Lower lobe of right lung (tissue), 2 donors: ENCODE data around the gene NBL1. TPM values are rescaled to one million over a fixed set of nuclear protein-coding genes. Genes with fewer than 3 reads are reported as not detected.

Experiments used
- ATAC-seq, 2 donors: fragments of 200-7000 bp; cut with Tn5 transposase; one replicate each; pipeline ENCODE4 v1.9.1; 2020 to 2022; ENCODE audit warnings: mild to moderate bottlenecking in 2 of 2, moderate library complexity in 2 of 2
- DNase-seq: peaks from one replicate; pipeline ENCODE4 v3.0.0-alpha.2; 2020
- H3K27ac ChIP-seq: fragments of 200-600 bp; one replicate; pipeline ENCODE4 v1.8.0; 2022
- H3K27me3 ChIP-seq: fragments of 200-600 bp; one replicate; pipeline ENCODE4 v1.8.0; 2022; ENCODE audit warnings: low read depth
- H3K36me3 ChIP-seq: fragments of 200-600 bp; one replicate; pipeline ENCODE4 v1.8.0; 2022; ENCODE audit warnings: mild to moderate bottlenecking
- H3K4me1 ChIP-seq: fragments of 200-600 bp; one replicate; pipeline ENCODE4 v1.8.0; 2022
- H3K4me3 ChIP-seq: fragments of 200-600 bp; one replicate; pipeline ENCODE4 v1.8.0; 2022; ENCODE audit warnings: mild to moderate bottlenecking
- H3K9me3 ChIP-seq: fragments of 200-600 bp; one replicate; pipeline ENCODE4 v1.8.0; 2022
- intact Hi-C: fragments of 100-400 bp; cut with DNase I; formaldehyde crosslinking; loops from one replicate; pipeline ENCODE4 v1.11.0; 2022
- total RNA-seq: library from RNA; stranded (reverse); fragmentation: NEBNext Ultra II Directional; extraction: Animal tissue kit (Norgen Biotek cat#: 25700); gene quantifications from one replicate; pipeline ENCODE4 v1.2.1, GENCODE V29; 2021
- TF ChIP-seq, protein P1 (sequence below): fragments of 200-600 bp; IDR thresholded peaks from one replicate; pipeline ENCODE4 v1.8.0; 2022; ENCODE audit warnings: antibody characterized with exemption, mild to moderate bottlenecking
- donor health status: DM: no; HTN: yes; CAD: no; lungs with severe emphysema.

NBL1 gene
- total RNA-seq, 1 donor from 2014 or later, result 126 TPM

DNA sequence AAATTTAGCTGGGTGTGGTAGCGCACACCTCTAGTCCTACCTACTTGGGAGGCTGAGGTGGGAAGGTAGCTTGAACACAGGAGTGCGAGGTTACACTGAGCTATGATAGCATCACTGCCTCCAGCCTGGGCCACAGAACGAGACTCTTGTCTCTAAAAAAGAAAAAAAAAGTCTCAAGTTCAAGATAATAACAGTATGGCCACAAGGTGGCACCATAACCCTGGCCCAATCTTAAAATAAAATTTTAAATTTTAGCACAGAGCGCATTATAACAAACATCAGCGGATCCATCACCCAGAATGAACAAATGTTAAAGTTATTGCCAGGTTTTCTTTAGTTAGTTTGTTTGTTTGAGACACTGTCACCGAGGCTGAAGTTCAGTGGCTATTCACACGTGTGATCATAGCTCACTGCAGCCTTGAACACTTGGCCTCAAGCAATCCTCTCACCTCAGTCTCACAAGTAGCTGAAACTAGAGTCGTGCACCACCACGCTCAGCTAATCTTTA, 17.7 kb downstream of the NBL1 start:
- Histone ChIP-seq H3K36me3 (no peaks in the 10 kb centered on the region), H3K27me3 (peaks cover 37% of the 10 kb centered on the region), H3K9me3 (no peaks in the 10 kb centered on the region), H3K4me1 (no peaks in the 10 kb centered on the region), H3K27ac (no peak overlapping the region), H3K4me3 (no peak overlapping the region)
- peak in 1 of 2 donors; percentile 31 for ATAC-seq
- DNase-seq, result no peak
- intact Hi-C loops, result no loop called here
- TF ChIP-seq, protein P1, sequence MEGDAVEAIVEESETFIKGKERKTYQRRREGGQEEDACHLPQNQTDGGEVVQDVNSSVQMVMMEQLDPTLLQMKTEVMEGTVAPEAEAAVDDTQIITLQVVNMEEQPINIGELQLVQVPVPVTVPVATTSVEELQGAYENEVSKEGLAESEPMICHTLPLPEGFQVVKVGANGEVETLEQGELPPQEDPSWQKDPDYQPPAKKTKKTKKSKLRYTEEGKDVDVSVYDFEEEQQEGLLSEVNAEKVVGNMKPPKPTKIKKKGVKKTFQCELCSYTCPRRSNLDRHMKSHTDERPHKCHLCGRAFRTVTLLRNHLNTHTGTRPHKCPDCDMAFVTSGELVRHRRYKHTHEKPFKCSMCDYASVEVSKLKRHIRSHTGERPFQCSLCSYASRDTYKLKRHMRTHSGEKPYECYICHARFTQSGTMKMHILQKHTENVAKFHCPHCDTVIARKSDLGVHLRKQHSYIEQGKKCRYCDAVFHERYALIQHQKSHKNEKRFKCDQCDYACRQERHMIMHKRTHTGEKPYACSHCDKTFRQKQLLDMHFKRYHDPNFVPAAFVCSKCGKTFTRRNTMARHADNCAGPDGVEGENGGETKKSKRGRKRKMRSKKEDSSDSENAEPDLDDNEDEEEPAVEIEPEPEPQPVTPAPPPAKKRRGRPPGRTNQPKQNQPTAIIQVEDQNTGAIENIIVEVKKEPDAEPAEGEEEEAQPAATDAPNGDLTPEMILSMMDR, result peak; percentile 71

DNA sequence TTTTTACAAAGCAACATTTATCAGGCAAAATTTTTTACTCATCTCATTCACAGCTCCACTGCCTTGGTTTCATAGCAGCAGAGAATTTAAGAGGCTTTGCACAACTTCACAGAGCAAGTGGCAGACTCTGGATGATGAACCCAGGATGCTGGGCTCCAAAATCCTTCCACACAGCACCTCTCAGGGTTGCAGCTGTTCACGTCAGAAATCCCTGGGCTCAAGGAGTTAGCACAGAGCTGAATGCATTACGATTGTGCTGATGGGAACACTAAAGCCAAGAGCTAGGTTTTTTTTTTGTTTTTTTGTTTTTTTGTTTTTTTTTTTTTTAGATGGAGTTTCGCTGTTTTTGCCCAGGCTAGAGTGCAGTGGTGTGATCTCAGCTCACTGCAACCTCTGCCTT, 18.2 kb downstream of the NBL1 start:
- DNase-seq (no peak), ATAC-seq (no peak)
- no peaks in the 10 kb centered on the region for H3K4me1 ChIP-seq
- TF ChIP-seq, protein P1, result no peak
- intact Hi-C loops, result no loop called here
- H3K27me3 ChIP-seq, result peaks cover 43% of the 10 kb centered on the region
- H3K4me3 ChIP-seq, result no peak overlapping the region
- H3K27ac ChIP-seq, result no peak overlapping the region
- H3K36me3 ChIP-seq, result no peaks in the 10 kb centered on the region
- H3K9me3 ChIP-seq, result no peaks in the 10 kb centered on the region

DNA sequence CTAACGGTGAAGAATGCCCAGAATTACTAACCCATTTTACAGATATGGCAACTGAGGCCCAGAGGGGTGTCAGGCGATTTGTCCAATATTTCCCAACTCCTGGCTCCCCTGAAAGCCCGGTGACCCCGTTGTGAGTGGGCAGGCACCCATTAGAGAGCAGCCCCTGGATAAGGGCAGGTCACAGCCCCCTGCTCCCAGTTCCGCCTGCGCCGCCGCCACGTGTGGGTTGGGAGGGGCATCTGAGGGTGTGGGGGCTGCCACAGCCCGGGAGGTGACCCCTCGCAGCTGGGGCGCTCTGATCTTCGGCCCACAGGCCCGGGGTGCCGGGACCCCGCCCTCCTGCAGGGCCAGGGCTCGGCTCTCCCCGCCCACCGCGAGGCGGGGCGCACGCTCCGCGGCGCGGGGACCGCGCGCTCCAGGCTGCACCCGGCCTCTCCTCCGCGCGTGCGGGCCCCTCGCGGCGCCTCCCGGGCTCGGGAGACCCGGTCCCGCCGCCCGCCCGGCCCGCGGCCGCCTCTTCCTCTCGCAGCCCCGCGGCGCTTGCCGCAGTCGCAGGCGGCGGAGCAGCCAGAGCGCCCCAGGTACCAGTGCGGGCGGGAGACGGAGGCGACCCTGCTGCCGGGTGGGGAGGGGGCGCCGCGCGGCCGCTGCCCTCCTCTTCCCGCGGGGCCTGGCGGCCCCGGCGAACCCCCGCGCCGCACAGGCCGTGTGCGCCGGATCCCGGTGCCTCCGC, 20.5 kb downstream of the NBL1 start, which contains the start of gene HTR6:
Gene HTR6 (plus strand): TSS at position 423 of the 733 bp plus-strand sequence. CDS start 879 bp downstream, outside the sequence.
- intact Hi-C loops, result no loop called here
- ATAC-seq, result no peak
- H3K27me3 ChIP-seq, result peaks cover 53% of the 10 kb centered on the region

DNA sequence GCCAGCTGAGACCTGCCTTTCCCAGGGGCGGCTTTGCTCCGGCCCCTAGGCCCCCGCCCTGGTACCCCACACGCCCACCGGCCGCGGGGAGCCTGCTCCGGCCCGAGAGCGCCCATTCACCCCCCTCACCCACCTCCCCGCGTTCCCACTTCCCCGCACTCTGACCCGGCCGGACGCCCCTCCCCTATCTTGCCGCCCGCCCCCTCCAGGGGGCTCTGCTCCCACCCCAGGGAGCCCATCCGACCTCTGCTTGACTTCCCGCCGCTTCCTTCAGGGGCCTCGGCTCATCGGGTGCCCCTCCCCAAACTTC, 21.0 kb downstream of the NBL1 start:
- no peaks in the 10 kb centered on the region for H3K9me3 ChIP-seq
- intact Hi-C loops, result no loop called here
- no peak for ATAC-seq
- no peak for DNase-seq
- H3K4me1 ChIP-seq, result no peaks in the 10 kb centered on the region
- TF ChIP-seq, protein P1, result no peak
- H3K4me3 ChIP-seq, result peak overlapping the region; percentile 11
- H3K27ac ChIP-seq, result no peak overlapping the region
- peaks cover 53% of the 10 kb centered on the region for H3K27me3 ChIP-seq
- no peaks in the 10 kb centered on the region for H3K36me3 ChIP-seq

More for the DNA sequence above, 20.5 kb downstream of the NBL1 start, which contains the start of gene HTR6:
- DNase-seq, result no peak
- TF ChIP-seq, protein P1, result no peak
- Histone ChIP-seq H3K4me3 (peak within 1 kb of the TSS; percentile 11), H3K36me3 (no peaks in the 10 kb centered on the region), H3K27ac (no peak within 1 kb of the TSS), H3K4me1 (no peaks in the 10 kb centered on the region), H3K9me3 (no peaks in the 10 kb centered on the region)

DNA sequence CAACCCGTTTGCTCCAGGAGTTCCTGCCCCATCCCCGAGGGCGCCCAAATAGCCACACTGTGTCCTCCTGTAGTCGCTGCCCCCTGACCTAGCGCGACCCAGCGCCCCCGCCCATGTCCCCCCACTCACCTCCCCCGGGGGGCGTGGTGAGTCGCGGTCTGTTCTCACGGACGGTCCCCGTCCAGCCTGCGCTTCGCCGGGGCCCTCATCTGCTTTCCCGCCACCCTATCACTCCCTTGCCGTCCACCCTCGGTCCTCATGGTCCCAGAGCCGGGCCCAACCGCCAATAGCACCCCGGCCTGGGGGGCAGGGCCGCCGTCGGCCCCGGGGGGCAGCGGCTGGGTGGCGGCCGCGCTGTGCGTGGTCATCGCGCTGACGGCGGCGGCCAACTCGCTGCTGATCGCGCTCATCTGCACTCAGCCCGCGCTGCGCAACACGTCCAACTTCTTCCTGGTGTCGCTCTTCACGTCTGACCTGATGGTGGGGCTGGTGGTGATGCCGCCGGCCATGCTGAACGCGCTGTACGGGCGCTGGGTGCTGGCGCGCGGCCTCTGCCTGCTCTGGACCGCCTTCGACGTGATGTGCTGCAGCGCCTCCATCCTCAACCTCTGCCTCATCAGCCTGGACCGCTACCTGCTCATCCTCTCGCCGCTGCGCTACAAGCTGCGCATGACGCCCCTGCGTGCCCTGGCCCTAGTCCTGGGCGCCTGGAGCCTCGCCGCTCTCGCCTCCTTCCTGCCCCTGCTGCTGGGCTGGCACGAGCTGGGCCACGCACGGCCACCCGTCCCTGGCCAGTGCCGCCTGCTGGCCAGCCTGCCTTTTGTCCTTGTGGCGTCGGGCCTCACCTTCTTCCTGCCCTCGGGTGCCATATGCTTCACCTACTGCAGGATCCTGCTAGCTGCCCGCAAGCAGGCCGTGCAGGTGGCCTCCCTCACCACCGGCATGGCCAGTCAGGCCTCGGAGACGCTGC, 21.7 kb downstream of the NBL1 start:
- DNase-seq (no peak), ATAC-seq (no peak)
- TF ChIP-seq, protein P1, result no peak
- Histone ChIP-seq H3K4me3 (no peak overlapping the region), H3K27me3 (peaks cover 53% of the 10 kb centered on the region), H3K4me1 (no peaks in the 10 kb centered on the region), H3K27ac (no peak overlapping the region), H3K9me3 (no peaks in the 10 kb centered on the region), H3K36me3 (no peaks in the 10 kb centered on the region)
- intact Hi-C loops, result no loop called here
